HepG2 (cell line): ENCODE results near the gene TMEM240. TPM values are rescaled to one million over a fixed set of nuclear protein-coding genes. Genes with fewer than 3 reads are reported as not detected.

ENCODE experiments used
- ATAC-seq: fragments of 200-7000 bp; cut with Tn5 transposase; 3 replicates; pipeline ENCODE4 v1.9.1; 2020; ENCODE audit warnings: mild to moderate bottlenecking, moderate library complexity
- BruUV-seq: library from RNA; stranded (reverse); fragments of 400-500 nt; replicated peaks from 2 replicates; lab custom pipeline; 2021; lab: Mats Ljungman, UMichigan
- CTCF ChIA-PET: fragments of 300-600 bp; formaldehyde crosslinking; extraction: SDS; loops from one replicate; lab custom pipeline; 2021; ENCODE audit warnings: low total read pairs, inconsistent platforms, low intra/inter-chr PET ratio; lab: Yijun Ruan, JAX
- POLR2A ChIA-PET: fragments of 350-600 bp; sonication (Branson Sonifier 250); formaldehyde crosslinking; loops from one replicate; lab custom pipeline; 2020; ENCODE audit warnings: antibody characterized with exemption, inconsistent platforms; lab: Yijun Ruan, JAX
- DNase-seq: peaks from one replicate; pipeline ENCODE4 v3.0.0-alpha.2; 2015; ENCODE audit warnings: low spot score
- FAIRE-seq: peaks from 3 replicates; lab custom pipeline; 2011; peaks lifted over from hg19 to GRCh38; lab: Jason Lieb, UNC
- H2AFZ ChIP-seq: one replicate; pipeline ENCODE4 v1.6.1; 2011; ENCODE audit warnings: low read length, inconsistent platforms
- H3K27ac ChIP-seq: fragments of 300-600 bp; 3 replicates; pipeline ENCODE4 v1.8.0; 2011; ENCODE audit warnings: mixed run types, mild to moderate bottlenecking, mixed read lengths, low read length, inconsistent platforms; ENCODE audit not compliant: insufficient read depth; ENCODE audit errors: extremely low read length
- H3K27me3 ChIP-seq, 2 experiments: fragments of 200-600 bp in 1 of 2; 2 replicates in 1 of 2; 3 replicates in 1 of 2; pipeline versions ENCODE4 v1.6.0 to v1.8.0; 2011; ENCODE audit warnings: low read length in 2 of 2, mild to moderate bottlenecking in 2 of 2, moderate library complexity in 2 of 2, inconsistent platforms in 1 of 2; ENCODE audit not compliant: insufficient read depth in 2 of 2, control insufficient read depth in 1 of 2
- H3K36me3 ChIP-seq, 2 experiments: fragments of 200-600 bp in 1 of 2; replicated peaks in 1 of 2; 2 replicates in 1 of 2; 3 replicates in 1 of 2; pipeline versions ENCODE4 v1.5.1 to v1.8.0; 2011; ENCODE audit warnings: low read length in 2 of 2, inconsistent platforms in 1 of 2; ENCODE audit not compliant: insufficient read depth in 2 of 2, control insufficient read depth in 1 of 2
- H3K4me1 ChIP-seq: 2 replicates; pipeline ENCODE4 v1.5.1; 2012; ENCODE audit warnings: low read length, inconsistent platforms; ENCODE audit not compliant: insufficient read depth
- H3K4me2 ChIP-seq: 2 replicates; pipeline ENCODE4 v1.6.0; 2011; ENCODE audit warnings: low read depth, low read length, inconsistent platforms
- H3K4me3 ChIP-seq, 3 experiments: fragments of 200-600 bp in 1 of 3; sonication (generic), shearing (Covaris generic) in 1 of 3; replicated peaks in 1 of 3; 2 replicates each; pipeline ENCODE4 v1.5.1; 2011 to 2016; ENCODE audit warnings: low read length in 3 of 3, inconsistent platforms in 2 of 3, low read depth in 2 of 3, mild to moderate bottlenecking in 2 of 3, control low read depth in 1 of 3, mixed read lengths in 1 of 3; ENCODE audit not compliant: insufficient read depth in 1 of 3
- H3K79me2 ChIP-seq: one replicate; pipeline ENCODE4 v1.6.1; 2011; ENCODE audit warnings: low read length, inconsistent platforms; ENCODE audit not compliant: insufficient read depth
- H3K9ac ChIP-seq: 2 replicates; pipeline ENCODE4 v1.6.0; 2011; ENCODE audit warnings: mild to moderate bottlenecking, low read depth, low read length, inconsistent platforms; ENCODE audit not compliant: insufficient read depth
- H3K9me3 ChIP-seq: 2 replicates; pipeline ENCODE4 v1.5.1; 2012; ENCODE audit warnings: mild to moderate bottlenecking, low read length
- H4K20me1 ChIP-seq: 2 replicates; pipeline ENCODE4 v1.6.0; 2011; ENCODE audit warnings: inconsistent platforms, mild to moderate bottlenecking, low read length, moderate library complexity; ENCODE audit not compliant: insufficient read depth
- AGO2 ChIP-seq: fragments of 200-400 bp; formaldehyde crosslinking; optimal IDR thresholded peaks from 2 replicates; pipeline ENCODE3; 2017; ENCODE audit warnings: mild to moderate bottlenecking, low read depth, low read length, moderate library complexity
- NR2F1 ChIP-seq, 2 experiments: fragments of 450-650 bp in 1 of 2; formaldehyde crosslinking in 1 of 2; IDR thresholded peaks; 2 replicates each; pipeline versions ENCODE4 v1.5.0 to v1.6.1; 2016 to 2020; ENCODE audit warnings: mild to moderate bottlenecking in 1 of 2, missing compliant biosample characterization in 1 of 2, missing genetic modification reagents in 1 of 2, moderate library complexity in 1 of 2
- SIX1 ChIP-seq: sonication (generic); formaldehyde crosslinking; IDR thresholded peaks from 2 replicates; pipeline ENCODE4 v1.4.0; 2020; ENCODE audit warnings: missing genetic modification reagents, borderline replicate concordance
- SRSF1 ChIP-seq: fragments of 200-400 bp; formaldehyde crosslinking; optimal IDR thresholded peaks from 2 replicates; pipeline ENCODE3; 2017; ENCODE audit warnings: mild to moderate bottlenecking, low read depth, low read length, moderate library complexity
- SSRP1 ChIP-seq: IDR thresholded peaks from 2 replicates; pipeline ENCODE4 v1.6.1; 2016; ENCODE audit warnings: control low read depth
- ZBTB7B ChIP-seq: sonication (generic); formaldehyde crosslinking; IDR thresholded peaks from 2 replicates; pipeline ENCODE4 v1.4.0; 2020; ENCODE audit warnings: missing genetic modification reagents
- ZFP36L1 ChIP-seq: sonication (generic); formaldehyde crosslinking; IDR thresholded peaks from 2 replicates; pipeline ENCODE4 v1.8.0; 2022; ENCODE audit warnings: mild to moderate bottlenecking, missing genetic modification reagents, moderate library complexity
- ZFX ChIP-seq: sonication (generic); formaldehyde crosslinking; IDR thresholded peaks from 2 replicates; pipeline ENCODE4 v1.4.0; 2020; ENCODE audit warnings: mild to moderate bottlenecking, low read depth, missing genetic modification reagents, moderate library complexity
- ZMAT3 ChIP-seq: sonication (generic); formaldehyde crosslinking; conservative IDR thresholded peaks from 2 replicates; pipeline ENCODE4 v1.7.0; 2021; ENCODE audit warnings: missing genetic modification reagents
- ZNF510 ChIP-seq: sonication (generic); formaldehyde crosslinking; IDR thresholded peaks from 2 replicates; pipeline ENCODE4 v1.4.0; 2020; ENCODE audit warnings: low read depth, mild to moderate bottlenecking, missing genetic modification reagents
- WGBS: methylation state at CpG from one replicate; pipeline ENCODE4 v1.1.6; 2017; ENCODE audit warnings: low lambda C conversion rate; 5-methylcytosine and 5-hydroxymethylcytosine counted together
- in situ Hi-C: cut with HindIII; loops from 2 replicates; pipeline ENCODE4 v1.10.0; 2017; ENCODE audit warnings: low pct_unique_long_range_greater_than_20kb; ENCODE audit not compliant: extremely low pct_ligation_motif_present
- intact Hi-C: fragments of 100-400 bp; cut with micrococcal nuclease; formaldehyde crosslinking; loops from one replicate; pipeline ENCODE4 v1.10.0; 2022; ENCODE audit not compliant: unreplicated experiment
- polyA plus RNA-seq, 8 experiments: library from polyadenylated mRNA; depleted of rRNA in 3 of 8; stranded (reverse) in 7 of 8; unstranded in 1 of 8; fragments of >200 nt; fragmentation: Illumina TruSeq in 4 of 8; extraction: Trizol in 4 of 8; gene quantifications; 2 replicates each; pipeline versions ENCODE4 v1.2.1 to v1.2.3, GENCODE V29; 2011 to 2016; ENCODE audit warnings: low read depth in 4 of 8, missing spikeins in 1 of 8, mixed read lengths in 1 of 8; ENCODE audit not compliant: insufficient read depth in 1 of 8
- total RNA-seq, 5 experiments: library from RNA; depleted of rRNA; stranded (reverse); fragments of >200 nt; fragmentation: Illumina TruSeq; extraction: Trizol; gene quantifications; 2 replicates each; pipeline ENCODE4 v1.2.3, GENCODE V29; 2016; ENCODE audit warnings: low read depth in 1 of 5

The TMEM240 gene
- total and polyA plus RNA-seq, 2 of the 13 experiments (the other 11 are each of a cell fraction or from before 2014, with no cell fraction given), result 0.17 TPM; not detected in 1

GRCh38 chr1:1562556-1563195, 22.3 kb upstream of the TMEM240 start (continued):
- TF ChIP-seq ZNF510 (CRISPR knock-in tag) (no peak), NR2F1 (CRISPR knock-in tag; IDR thresholded peaks at IDR 0.05) (no peak), ZBTB7B (CRISPR knock-in tag) (no peak), ZMAT3 (no peak), AGO2 (peak; percentile 56), ZFP36L1 (CRISPR knock-in tag) (no peak)

- ATAC-seq (no peak), DNase-seq (no peak), FAIRE-seq (no peak)
- BruUV-seq, result TSS peak; percentile 3
- H3K9me3 ChIP-seq, result no peaks in the 10 kb centered on the region
- H3K27me3 ChIP-seq, result no peaks in the 10 kb centered on the region
- TF ChIP-seq ZFX (CRISPR knock-in tag) (no peak), SSRP1 (CRISPR knock-in tag) (no peak), SRSF1 (no peak), SIX1 (CRISPR knock-in tag) (no peak), AGO2 (peak; percentile 58)
- no peak overlapping the region for H3K4me3 ChIP-seq
- H3K4me1 ChIP-seq, result no peaks in the 10 kb centered on the region
- peaks cover 22 to 50% of the 10 kb centered on the region in 2 experiments for H3K36me3 ChIP-seq
- in situ Hi-C loops, result no loop called here
- no peak overlapping the region for H2AFZ ChIP-seq
- H3K9ac ChIP-seq, result no peak overlapping the region
- no peak overlapping the region for H3K4me2 ChIP-seq
- 97% methylated on average over 14 of the region's 15 CpGs for WGBS
- CTCF ChIA-PET, result no interaction called here
- H3K79me2 ChIP-seq, result peaks cover 26% of the 10 kb centered on the region
- H4K20me1 ChIP-seq, result peaks cover 12% of the 10 kb centered on the region
- H3K27ac ChIP-seq, result no peak overlapping the region
- intact Hi-C loops, result no loop called here
- POLR2A ChIA-PET, result no interaction called here
Measured at GRCh38 chr1:1561801-1562470, 21.5 kb upstream of the TMEM240 start.
